GM12878 (cell line): ENCODE data around the gene SERPINF2. TPM values are rescaled to one million over a fixed set of nuclear protein-coding genes. Genes with fewer than 3 reads are reported as not detected.

Source experiments
- ATAC-seq: fragments of 200-7000 bp; cut with Tn5 transposase; 3 replicates; pipeline ENCODE4 v1.9.1; 2020; ENCODE audit warnings: mild to moderate bottlenecking, moderate library complexity
- BruUV-seq: library from RNA; stranded (reverse); fragments of 400-500 nt; replicated peaks from 2 replicates; lab custom pipeline; 2021; lab: Mats Ljungman, UMichigan
- CTCF ChIA-PET: fragments of 300-600 bp; sonication (Branson Sonifier 250); formaldehyde crosslinking; extraction: SDS; loops from one replicate; lab custom pipeline; 2021; ENCODE audit warnings: inconsistent platforms; lab: Yijun Ruan, JAX
- POLR2A ChIA-PET: fragments of 350-600 bp; formaldehyde crosslinking; extraction: SDS; loops from one replicate; lab custom pipeline; 2021; ENCODE audit warnings: inconsistent platforms; lab: Charles Lee
- RAD21 ChIA-PET: fragments of 300-600 bp; sonication (Branson Sonifier 250); formaldehyde crosslinking; loops from one replicate; lab custom pipeline; 2023; ENCODE audit warnings: antibody characterized with exemption; ENCODE audit not compliant: unreplicated experiment; lab: Charles Lee
- SMC1A ChIA-PET: fragments of 300-600 bp; sonication (Branson Sonifier 250); formaldehyde crosslinking; loops from one replicate; lab custom pipeline; 2023; ENCODE audit not compliant: unreplicated experiment, uncharacterized antibody; lab: Charles Lee
- DNase-seq: peaks from one replicate; pipeline ENCODE4 v3.0.0-alpha.2; 2011; ENCODE audit warnings: low read depth, low spot score
- FAIRE-seq: peaks from 3 replicates; lab custom pipeline; 2011; peaks lifted over from hg19 to GRCh38; lab: Jason Lieb, UNC
- H2AFZ ChIP-seq: 2 replicates; pipeline ENCODE4 v1.6.0; 2011; ENCODE audit warnings: low read depth, low read length, control low read depth; ENCODE audit not compliant: control insufficient read depth
- H3K27ac ChIP-seq: 2 replicates; pipeline ENCODE4 v1.5.1; 2011; ENCODE audit warnings: control low read depth; ENCODE audit not compliant: control insufficient read depth, insufficient read depth
- H3K27me3 ChIP-seq, 2 experiments: replicated peaks in 1 of 2; 2 replicates each; pipeline versions ENCODE4 v1.6.0 to v1.6.1; 2011; ENCODE audit warnings: low read length in 1 of 2; ENCODE audit not compliant: control insufficient read depth in 2 of 2, insufficient read depth in 2 of 2
- H3K36me3 ChIP-seq, 2 experiments: 2 replicates each; pipeline ENCODE4 v1.5.1; 2011; ENCODE audit warnings: low read length in 1 of 2; ENCODE audit not compliant: control insufficient read depth in 2 of 2, insufficient read depth in 2 of 2
- H3K4me1 ChIP-seq: 2 replicates; pipeline ENCODE4 v1.6.1; 2011; ENCODE audit warnings: mild to moderate bottlenecking, low read length, moderate library complexity, mixed read lengths; ENCODE audit not compliant: control insufficient read depth, insufficient read depth
- H3K4me2 ChIP-seq: 2 replicates; pipeline ENCODE4 v1.6.0; 2011; ENCODE audit warnings: control low read depth; ENCODE audit not compliant: control insufficient read depth, insufficient read depth
- H3K4me3 ChIP-seq: fragments of 200-600 bp; sonication (generic); 2 replicates; pipeline ENCODE4 v1.5.1; 2016
- H3K79me2 ChIP-seq: 2 replicates; pipeline ENCODE4 v1.6.0; 2011; ENCODE audit warnings: low read length; ENCODE audit not compliant: control insufficient read depth, insufficient read depth
- H3K9ac ChIP-seq: 2 replicates; pipeline ENCODE4 v1.8.0; 2011; ENCODE audit warnings: low read length, control low read depth, mixed read lengths; ENCODE audit not compliant: control insufficient read depth, insufficient read depth
- H3K9me3 ChIP-seq: replicated peaks from 3 replicates; pipeline ENCODE4 v1.5.1; 2011; ENCODE audit warnings: mild to moderate bottlenecking, low read length; ENCODE audit not compliant: control insufficient read depth, insufficient read depth
- H4K20me1 ChIP-seq: 2 replicates; pipeline ENCODE4 v1.6.0; 2011; ENCODE audit not compliant: control insufficient read depth, insufficient read depth
- MYC ChIP-seq: IDR thresholded peaks from 2 replicates; pipeline ENCODE4 v1.6.1; 2011; ENCODE audit warnings: mild to moderate bottlenecking, low read length, moderate library complexity, inconsistent platforms; ENCODE audit not compliant: insufficient read depth, insufficient replicate concordance, insufficient read length, severe bottlenecking
- POLR2A ChIP-seq: IDR thresholded peaks from 2 replicates; pipeline ENCODE4 v1.6.1; 2011; ENCODE audit warnings: low read depth, mild to moderate bottlenecking, low read length
- POU2F2 ChIP-seq: IDR thresholded peaks from 3 replicates; pipeline ENCODE4 v1.6.1; 2011; ENCODE audit warnings: low read depth, mild to moderate bottlenecking, low read length, borderline replicate concordance
- TARDBP ChIP-seq: IDR thresholded peaks from 2 replicates; pipeline ENCODE4 v1.6.1; 2016; ENCODE audit warnings: borderline replicate concordance
- WGBS: methylation state at CpG from one replicate; pipeline ENCODE4 v1.1.6; 2016; ENCODE audit warnings: low lambda C conversion rate; ENCODE audit not compliant: insufficient replicate concordance, insufficient coverage; ENCODE audit errors: missing lambda C conversion rate; 5-methylcytosine and 5-hydroxymethylcytosine counted together
- in situ Hi-C: fragments of 300-500 bp; cut with MboI; formaldehyde crosslinking; loops from 9 replicates; pipeline ENCODE4 v1.14.3; 2018; ENCODE audit warnings: mixed read lengths
- intact Hi-C: fragments of 100-400 bp; cut with micrococcal nuclease; formaldehyde crosslinking; loops from one replicate; pipeline ENCODE4 v1.14.2; 2022; ENCODE audit not compliant: unreplicated experiment
- polyA plus RNA-seq, 11 experiments: library from polyadenylated mRNA; depleted of rRNA in 4 of 11; unstranded in 6 of 11; stranded (reverse) in 5 of 11; fragments of >200 nt; fragmentation: Nextera tagmentation in 4 of 11; fragmentation: Illumina TruSeq in 1 of 11; extraction: Ambion mirVana in 4 of 11; extraction: Trizol in 1 of 11; gene quantifications; 1 replicate in 1 of 11; 2 replicates in 10 of 11; pipeline versions ENCODE4 v1.2.1 to v1.2.3, GENCODE V29; 2011 to 2016; ENCODE audit warnings: inconsistent platforms in 2 of 11, missing spikeins in 2 of 11, low read depth in 1 of 11
- total RNA-seq, 4 experiments: library from RNA; depleted of rRNA in 3 of 4; stranded (reverse); fragments of >200 nt in 3 of 4; fragmentation: Illumina TruSeq in 1 of 4; extraction: Trizol in 1 of 4; gene quantifications; 2 replicates each; pipeline versions ENCODE4 v1.2.1 to v1.2.3, GENCODE V29; 2013 to 2021
- TF ChIP-seq, protein P1 (sequence below): fragments of 450-650 bp; IDR thresholded peaks from 2 replicates; pipeline ENCODE4 v1.6.1; 2016; ENCODE audit warnings: mild to moderate bottlenecking
- TF ChIP-seq, protein P2 (sequence below): fragments of 450-650 bp; IDR thresholded peaks from 2 replicates; pipeline ENCODE4 v1.6.1; 2018; ENCODE audit warnings: mild to moderate bottlenecking, low read depth, moderate library complexity; ENCODE audit not compliant: partially characterized antibody

SERPINF2 gene
- total and polyA plus RNA-seq, 10 of the 15 experiments (the other 5 are each of a cell fraction or from before 2014, with no cell fraction given) = 0.04 to 0.21 (median 0.12) TPM; not detected in 6

DNA sequence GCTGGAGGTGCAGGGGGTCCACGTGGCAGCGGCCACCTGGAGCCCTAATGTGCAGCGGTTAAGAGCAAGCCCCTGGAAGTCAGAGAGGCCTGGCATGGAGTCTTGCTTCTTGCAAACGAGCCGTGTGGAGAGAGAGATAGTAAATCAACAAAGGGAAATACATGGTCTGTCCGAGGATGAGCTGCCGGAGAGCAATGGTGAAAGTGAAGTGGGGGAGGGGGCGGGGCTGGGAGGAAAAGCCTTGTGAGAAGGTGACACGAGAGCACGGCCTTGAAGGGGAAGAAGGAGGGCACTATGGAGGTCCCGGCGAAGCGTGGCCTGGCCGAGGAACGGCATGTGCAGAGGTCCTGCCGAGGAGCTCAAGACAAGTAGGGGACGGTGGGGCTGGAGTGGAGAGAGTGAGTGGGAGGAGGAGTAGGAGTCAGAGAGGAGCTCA lies 13.2 kb downstream of the SERPINF2 start (continued):
- TF ChIP-seq, protein P1, sequence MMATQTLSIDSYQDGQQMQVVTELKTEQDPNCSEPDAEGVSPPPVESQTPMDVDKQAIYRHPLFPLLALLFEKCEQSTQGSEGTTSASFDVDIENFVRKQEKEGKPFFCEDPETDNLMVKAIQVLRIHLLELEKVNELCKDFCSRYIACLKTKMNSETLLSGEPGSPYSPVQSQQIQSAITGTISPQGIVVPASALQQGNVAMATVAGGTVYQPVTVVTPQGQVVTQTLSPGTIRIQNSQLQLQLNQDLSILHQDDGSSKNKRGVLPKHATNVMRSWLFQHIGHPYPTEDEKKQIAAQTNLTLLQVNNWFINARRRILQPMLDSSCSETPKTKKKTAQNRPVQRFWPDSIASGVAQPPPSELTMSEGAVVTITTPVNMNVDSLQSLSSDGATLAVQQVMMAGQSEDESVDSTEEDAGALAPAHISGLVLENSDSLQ = no peak
- TF ChIP-seq MYC (no peak), TARDBP (no peak)

DNA sequence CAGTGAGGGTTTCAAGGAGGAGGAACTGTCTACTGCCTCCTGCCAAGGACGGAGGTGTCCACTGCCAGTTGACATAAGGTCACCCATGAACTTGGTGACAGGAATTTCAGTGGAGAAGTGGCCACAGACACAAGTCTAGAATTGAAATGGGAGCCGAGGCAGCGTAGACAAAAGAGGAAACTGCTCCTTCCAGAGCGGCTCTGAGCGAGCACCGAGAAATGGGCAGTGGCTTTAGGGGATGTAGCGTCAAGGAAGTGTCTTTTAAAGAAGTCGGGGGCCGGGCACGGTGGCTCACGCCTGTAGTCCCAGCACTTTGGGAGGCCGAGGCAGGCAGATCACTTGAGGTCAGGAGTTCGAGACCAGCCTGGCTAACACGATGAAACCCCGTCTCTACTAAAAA lies 16.1 kb downstream of the SERPINF2 start:
- Histone ChIP-seq H3K36me3 (no peaks in the 10 kb centered on the region), H3K9ac (no peak overlapping the region), H3K27ac (no peak overlapping the region), H3K4me1 (peaks cover 10% of the 10 kb centered on the region), H3K4me3 (no peak overlapping the region), H3K79me2 (no peaks in the 10 kb centered on the region), H3K9me3 (no peaks in the 10 kb centered on the region), H4K20me1 (no peaks in the 10 kb centered on the region), H2AFZ (no peak overlapping the region), H3K27me3 (no peaks in the 10 kb centered on the region; a peak in 1 of 4 replicates), H3K4me2 (no peak overlapping the region)
- ChIA-PET SMC1A (interaction anchor here (0.6 kb wide), 1 partner anchor 248 kb away, joined by 3 read pairs; no protein-coding TSS in a partner anchor), RAD21 (no interaction called here), CTCF (no interaction called here), POLR2A (no interaction called here)
- ATAC-seq (no peak), FAIRE-seq (no peak), DNase-seq (no peak)
- no peak for TF ChIP-seq POLR2A
- no peak for TF ChIP-seq POU2F2
- TF ChIP-seq, protein P2, sequence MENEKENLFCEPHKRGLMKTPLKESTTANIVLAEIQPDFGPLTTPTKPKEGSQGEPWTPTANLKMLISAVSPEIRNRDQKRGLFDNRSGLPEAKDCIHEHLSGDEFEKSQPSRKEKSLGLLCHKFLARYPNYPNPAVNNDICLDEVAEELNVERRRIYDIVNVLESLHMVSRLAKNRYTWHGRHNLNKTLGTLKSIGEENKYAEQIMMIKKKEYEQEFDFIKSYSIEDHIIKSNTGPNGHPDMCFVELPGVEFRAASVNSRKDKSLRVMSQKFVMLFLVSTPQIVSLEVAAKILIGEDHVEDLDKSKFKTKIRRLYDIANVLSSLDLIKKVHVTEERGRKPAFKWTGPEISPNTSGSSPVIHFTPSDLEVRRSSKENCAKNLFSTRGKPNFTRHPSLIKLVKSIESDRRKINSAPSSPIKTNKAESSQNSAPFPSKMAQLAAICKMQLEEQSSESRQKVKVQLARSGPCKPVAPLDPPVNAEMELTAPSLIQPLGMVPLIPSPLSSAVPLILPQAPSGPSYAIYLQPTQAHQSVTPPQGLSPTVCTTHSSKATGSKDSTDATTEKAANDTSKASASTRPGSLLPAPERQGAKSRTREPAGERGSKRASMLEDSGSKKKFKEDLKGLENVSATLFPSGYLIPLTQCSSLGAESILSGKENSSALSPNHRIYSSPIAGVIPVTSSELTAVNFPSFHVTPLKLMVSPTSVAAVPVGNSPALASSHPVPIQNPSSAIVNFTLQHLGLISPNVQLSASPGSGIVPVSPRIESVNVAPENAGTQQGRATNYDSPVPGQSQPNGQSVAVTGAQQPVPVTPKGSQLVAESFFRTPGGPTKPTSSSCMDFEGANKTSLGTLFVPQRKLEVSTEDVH = no peak
- no TSS peak for BruUV-seq
- intact Hi-C loops (no loop called here), in situ Hi-C loops (no loop called here)
- 7% methylated on average over 13 of the region's 15 CpGs for WGBS
